Measurements from ENCODE around the gene LMNTD2. TPM values are rescaled to one million over a fixed set of nuclear protein-coding genes. Genes with fewer than 3 reads are reported as not detected.

Gene LMNTD2
- total RNA-seq, 1 experiment from 2014 or later, result 4.0 TPM

DNA sequence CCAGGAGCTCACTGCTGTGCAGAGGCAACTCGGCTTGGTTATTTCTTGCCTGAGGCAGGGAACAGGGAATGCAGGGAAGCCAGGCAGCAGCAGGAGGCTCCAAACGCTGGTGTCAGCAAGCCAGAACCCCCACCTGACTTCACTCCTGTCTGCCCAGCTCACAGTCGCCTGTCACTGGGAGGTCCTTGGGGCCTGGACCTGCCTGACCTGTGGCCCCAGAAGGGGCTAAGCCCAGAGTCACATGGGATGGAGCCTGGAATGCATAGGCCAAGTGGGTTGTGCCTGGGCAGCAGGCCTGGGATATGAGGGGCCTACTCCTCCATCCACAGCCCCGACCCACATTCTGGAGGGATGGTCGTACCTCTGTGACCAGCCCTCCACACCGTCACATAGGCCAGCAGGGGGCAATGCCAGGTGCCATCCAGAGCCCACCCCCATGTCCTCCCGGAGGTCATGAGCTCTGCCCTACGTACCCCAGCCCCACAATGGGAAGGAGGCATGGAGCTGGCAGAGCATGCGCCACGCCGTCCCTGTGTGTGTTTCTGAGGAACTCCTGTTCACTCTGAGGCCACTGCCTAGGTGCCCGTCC, 5.5 kb upstream of the LMNTD2 start:
- ATAC-seq (no peak), DNase-seq (ENCODE audit: low spot score) (no peak)
- Mint-ChIP-seq H3K27me3 (ENCODE audit: low read depth) (peaks cover 4% of the 10 kb centered on the region; the same call in 1 of the 2 replicates), H3K4me3 (peak overlapping the region; percentile 80; the same call in 1 of the 2 replicates), H3K27ac (peak overlapping the region; percentile 72), H3K4me1 (peaks cover 31% of the 10 kb centered on the region), H3K9me3 (no peaks in the 10 kb centered on the region), H3K36me3 (0 out of 2 replicates have a peak, but pooled peaks cover 3% of the 10 kb centered on the region)
- no peak for TF ChIP-seq ZBTB21 (CRISPR knock-in tag; IDR thresholded peaks at IDR 0.05; ENCODE audit: borderline replicate concordance)
- no peak for TF ChIP-seq ESRRA (CRISPR knock-in tag; IDR thresholded peaks at IDR 0.05; ENCODE audit: borderline replicate concordance)
- no peak for TF ChIP-seq ZNF281 (CRISPR knock-in tag; IDR thresholded peaks at IDR 0.05)
- no peak for TF ChIP-seq IRF2 (CRISPR knock-in tag; IDR thresholded peaks at IDR 0.05; ENCODE audit: borderline replicate concordance, low read depth)
- no peak for TF ChIP-seq ZNF121 (CRISPR knock-in tag; IDR thresholded peaks at IDR 0.05)
- TF ChIP-seq MYBL2 (CRISPR knock-in tag; IDR thresholded peaks at IDR 0.05), result no peak
- no peak for TF ChIP-seq NFYB (CRISPR knock-in tag; conservative IDR thresholded peaks at IDR 0.05; ENCODE audit: low read depth)
- no peak for TF ChIP-seq HMGA2 (CRISPR knock-in tag; IDR thresholded peaks at IDR 0.05)
- TF ChIP-seq, protein P1, sequence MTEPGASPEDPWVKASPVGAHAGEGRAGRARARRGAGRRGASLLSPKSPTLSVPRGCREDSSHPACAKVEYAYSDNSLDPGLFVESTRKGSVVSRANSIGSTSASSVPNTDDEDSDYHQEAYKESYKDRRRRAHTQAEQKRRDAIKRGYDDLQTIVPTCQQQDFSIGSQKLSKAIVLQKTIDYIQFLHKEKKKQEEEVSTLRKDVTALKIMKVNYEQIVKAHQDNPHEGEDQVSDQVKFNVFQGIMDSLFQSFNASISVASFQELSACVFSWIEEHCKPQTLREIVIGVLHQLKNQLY (CRISPR knock-in tag; IDR thresholded peaks at IDR 0.05), result no peak
- POLR2A ChIA-PET, result interaction anchor here (0.6 to 1.2 kb wide), 3 partner anchors 9 to 50 kb away, joined by 3 to 8 read pairs (median 3); partner anchors contain the start of gene IRF7
- CTCF ChIA-PET, result interaction anchor here (0.6 to 5.8 kb wide), 6 partner anchors 9 to 163 kb away, joined by 3 to 32 read pairs (median 6); partner anchors contain the start of gene PHRF1

DNA sequence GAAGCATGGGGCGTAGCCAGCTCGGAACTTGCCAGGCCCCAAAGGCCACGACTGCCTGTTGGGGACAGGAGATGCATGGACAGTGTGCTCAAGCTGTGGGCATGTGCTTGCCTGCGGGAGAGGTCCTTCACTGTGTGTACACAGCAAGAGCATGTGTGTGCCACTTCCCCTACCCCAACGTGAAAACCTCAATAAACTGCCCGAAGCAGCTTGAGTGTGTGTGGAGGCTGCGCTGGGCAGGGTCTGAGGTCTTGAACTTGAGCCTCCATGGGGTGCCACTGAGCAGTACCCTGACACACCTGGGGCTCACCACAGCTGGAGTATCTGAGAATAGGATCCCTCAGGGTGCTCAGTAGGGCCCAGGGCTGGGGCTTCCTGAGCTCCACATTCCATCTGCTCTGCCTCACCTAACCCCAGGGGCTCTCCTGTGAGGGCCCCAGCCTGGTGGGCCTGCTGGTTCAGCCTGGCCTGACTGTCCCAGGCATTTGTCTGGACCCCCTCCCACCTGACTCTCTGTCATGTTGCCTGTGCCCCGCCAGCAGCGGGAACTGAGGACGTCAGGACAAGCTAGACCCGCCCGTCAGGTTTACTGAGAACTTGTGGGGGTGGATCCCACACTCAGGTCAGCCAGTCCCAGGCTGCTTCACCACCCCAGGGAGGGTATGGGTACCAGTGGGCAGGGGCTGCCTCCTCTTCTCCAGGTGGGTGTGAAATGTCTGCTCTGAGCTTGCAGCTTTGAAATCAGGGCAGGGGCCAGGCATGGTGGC, 3.5 kb upstream of the LMNTD2 start:
- DNase-seq (ENCODE audit: low spot score) (no peak), ATAC-seq (no peak)
- Mint-ChIP-seq H3K4me1 (peaks cover 34% of the 10 kb centered on the region), H3K36me3 (0 out of 2 replicates have a peak, but pooled peaks cover 3% of the 10 kb centered on the region), H3K27me3 (ENCODE audit: low read depth) (peaks cover 7% of the 10 kb centered on the region), H3K4me3 (no peak overlapping the region), H3K27ac (peak overlapping the region; percentile 71; the same call in 1 of the 2 replicates), H3K9me3 (no peaks in the 10 kb centered on the region)
- ChIA-PET POLR2A (no interaction called here), CTCF (interaction anchor here (1.3 to 5.8 kb wide), 2 partner anchors 10 to 115 kb away, joined by 4 to 32 read pairs; no protein-coding TSS in a partner anchor)
- TF ChIP-seq ZNF425 (CRISPR knock-in tag; conservative IDR thresholded peaks at IDR 0.05), result no peak
- no peak for TF ChIP-seq ATF2 (CRISPR knock-in tag; IDR thresholded peaks at IDR 0.05; ENCODE audit: borderline replicate concordance, low read depth)
- no peak for TF ChIP-seq NR3C1 (CRISPR knock-in tag; conservative IDR thresholded peaks at IDR 0.05; ENCODE audit: low read depth)
- TF ChIP-seq NR2C2 (CRISPR knock-in tag; IDR thresholded peaks at IDR 0.05), result no peak
- TF ChIP-seq ZNF423 (CRISPR knock-in tag; IDR thresholded peaks at IDR 0.05), result 0 out of 2 replicates have a peak, but pooled peaks have one; percentile 6

All from WTC11 (cell line).